H9 (cell line): ENCODE results near the gene ACACA. TPM values are rescaled to one million over a fixed set of nuclear protein-coding genes. Genes with fewer than 3 reads are reported as not detected.

ENCODE experiments used
- DNase-seq: peaks from one replicate; pipeline ENCODE4 v3.0.0-alpha.2; 2017
- H2AFZ ChIP-seq: one replicate; pipeline ENCODE4 v1.6.1; 2013; ENCODE audit warnings: mild to moderate bottlenecking, low read length, control low read depth, moderate library complexity
- H2AK5ac ChIP-seq: 2 replicates; pipeline ENCODE4 v1.6.1; 2013; ENCODE audit warnings: low read length, control low read depth, mixed read lengths; ENCODE audit not compliant: insufficient read length
- H2BK120ac ChIP-seq: one replicate; pipeline ENCODE4 v1.6.1; 2013; ENCODE audit warnings: low read depth, mild to moderate bottlenecking, low read length, control low read depth, inconsistent platforms; ENCODE audit not compliant: poor library complexity, severe bottlenecking
- H2BK12ac ChIP-seq: 2 replicates; pipeline ENCODE4 v1.6.1; 2013; ENCODE audit warnings: low read length, control low read depth, mixed read lengths, low read depth; ENCODE audit not compliant: insufficient read length
- H2BK15ac ChIP-seq: 2 replicates; pipeline ENCODE4 v1.6.1; 2013; ENCODE audit warnings: low read depth, low read length, control low read depth
- H2BK20ac ChIP-seq: one replicate; pipeline ENCODE4 v1.6.1; 2013; ENCODE audit warnings: low read depth, mild to moderate bottlenecking, low read length, control low read depth, inconsistent platforms; ENCODE audit not compliant: poor library complexity, severe bottlenecking
- H2BK5ac ChIP-seq: 2 replicates; pipeline ENCODE4 v1.6.1; 2013; ENCODE audit warnings: low read length, control low read depth, mixed read lengths; ENCODE audit not compliant: insufficient read length
- H3K14ac ChIP-seq: 2 replicates; pipeline ENCODE4 v1.6.1; 2013; ENCODE audit warnings: low read length, control low read depth; ENCODE audit not compliant: insufficient read depth
- H3K18ac ChIP-seq: 2 replicates; pipeline ENCODE4 v1.6.1; 2013; ENCODE audit warnings: low read depth, mild to moderate bottlenecking, mixed read lengths, low read length, control low read depth; ENCODE audit not compliant: insufficient read length
- H3K23ac ChIP-seq: 2 replicates; pipeline ENCODE4 v1.6.1; 2013; ENCODE audit warnings: low read length, control low read depth, mixed read lengths, low read depth; ENCODE audit not compliant: insufficient read length
- H3K23me2 ChIP-seq: 2 replicates; pipeline ENCODE4 v1.6.1; 2013; ENCODE audit warnings: low read depth, mild to moderate bottlenecking, mixed read lengths, low read length, control low read depth; ENCODE audit not compliant: insufficient read length, poor library complexity, severe bottlenecking
- H3K27ac ChIP-seq: 2 replicates; pipeline ENCODE4 v1.5.1; 2013; ENCODE audit warnings: low read length, control low read depth, mixed read lengths, low read depth; ENCODE audit not compliant: insufficient read length
- H3K27me3 ChIP-seq: 2 replicates; pipeline ENCODE4 v1.6.1; 2013; ENCODE audit warnings: low read length, control low read depth, inconsistent platforms; ENCODE audit not compliant: insufficient read depth
- H3K4ac ChIP-seq: 2 replicates; pipeline ENCODE4 v1.6.1; 2013; ENCODE audit warnings: low read depth, mild to moderate bottlenecking, control low read depth, inconsistent platforms, low read length, moderate library complexity
- H3K4me1 ChIP-seq: 2 replicates; pipeline ENCODE4 v1.6.1; 2013; ENCODE audit warnings: low read length, control low read depth, inconsistent platforms; ENCODE audit not compliant: insufficient read depth
- H3K4me2 ChIP-seq: 2 replicates; pipeline ENCODE4 v1.6.1; 2013; ENCODE audit warnings: low read length, control low read depth, mixed read lengths; ENCODE audit not compliant: insufficient read length, insufficient read depth
- H3K56ac ChIP-seq: 2 replicates; pipeline ENCODE4 v1.6.1; 2013; ENCODE audit warnings: low read depth, mild to moderate bottlenecking, mixed read lengths, low read length, control low read depth; ENCODE audit not compliant: insufficient read length
- H3K79me1 ChIP-seq: 2 replicates; pipeline ENCODE4 v1.6.1; 2013; ENCODE audit warnings: low read depth, mild to moderate bottlenecking, moderate library complexity, low read length, control low read depth, inconsistent platforms; ENCODE audit not compliant: insufficient read depth, poor library complexity, severe bottlenecking
- H3K79me2 ChIP-seq: 2 replicates; pipeline ENCODE4 v1.6.1; 2013; ENCODE audit warnings: low read length, control low read depth, inconsistent platforms; ENCODE audit not compliant: insufficient read depth
- H3K9ac ChIP-seq: 2 replicates; pipeline ENCODE4 v1.6.1; 2013; ENCODE audit warnings: low read length, control low read depth, mixed read lengths; ENCODE audit not compliant: insufficient read length; ENCODE audit errors: extremely low read depth
- H3K9me3 ChIP-seq: one replicate; pipeline ENCODE4 v1.6.1; 2013; ENCODE audit warnings: low read depth, low read length, inconsistent platforms; ENCODE audit not compliant: control insufficient read depth
- H3T11ph ChIP-seq: one replicate; pipeline ENCODE4 v1.6.1; 2013; ENCODE audit warnings: mild to moderate bottlenecking, low read length, control low read depth, inconsistent platforms
- H4K20me1 ChIP-seq: one replicate; pipeline ENCODE4 v1.6.1; 2013; ENCODE audit not compliant: control insufficient read depth, insufficient read length, insufficient read depth
- H4K5ac ChIP-seq: 2 replicates; pipeline ENCODE4 v1.6.1; 2013; ENCODE audit warnings: low read depth, mild to moderate bottlenecking, mixed read lengths, low read length, control low read depth; ENCODE audit not compliant: insufficient read length
- H4K8ac ChIP-seq: replicated peaks from 2 replicates; pipeline ENCODE4 v1.6.1; 2013; ENCODE audit warnings: low read length, control low read depth, mixed read lengths, low read depth; ENCODE audit not compliant: insufficient read length
- H4K91ac ChIP-seq: 2 replicates; pipeline ENCODE4 v1.6.1; 2013; ENCODE audit warnings: low read depth, mild to moderate bottlenecking, moderate library complexity, mixed read lengths, low read length, control low read depth; ENCODE audit not compliant: insufficient read length
- H3K27ac Mint-ChIP-seq, 3 experiments: 2 replicates in 2 of 3; 3 replicates in 1 of 3; pipeline ENCODE4 v1.8.0; 2020 to 2021; ENCODE audit warnings: mixed read lengths in 3 of 3, mild to moderate bottlenecking in 1 of 3, moderate library complexity in 1 of 3
- H3K27me3 Mint-ChIP-seq: 2 replicates; pipeline ENCODE4 v1.8.0; 2021; ENCODE audit warnings: low read depth, mild to moderate bottlenecking, moderate library complexity, mixed read lengths
- H3K36me3 Mint-ChIP-seq, 3 experiments: 2 replicates in 2 of 3; 3 replicates in 1 of 3; pipeline ENCODE4 v1.8.0; 2020 to 2021; ENCODE audit warnings: low read depth in 3 of 3, mixed read lengths in 3 of 3; ENCODE audit not compliant: insufficient read depth in 1 of 3
- H3K4me1 Mint-ChIP-seq, 2 experiments: 2 replicates each; pipeline ENCODE4 v1.8.0; 2020; ENCODE audit warnings: mixed read lengths in 2 of 2
- H3K4me3 Mint-ChIP-seq, 2 experiments: 2 replicates in 1 of 2; 3 replicates in 1 of 2; pipeline ENCODE4 v1.8.0; 2020 to 2021; ENCODE audit warnings: mild to moderate bottlenecking in 2 of 2, mixed read lengths in 2 of 2, moderate library complexity in 1 of 2
- H3K9me3 Mint-ChIP-seq, 2 experiments: 2 replicates in 1 of 2; 3 replicates in 1 of 2; pipeline ENCODE4 v1.8.0; 2020; ENCODE audit warnings: mild to moderate bottlenecking in 2 of 2, mixed read lengths in 2 of 2, moderate library complexity in 1 of 2
- CTCF ChIP-seq: fragments of 200-600 bp; sonication (generic); conservative IDR thresholded peaks from 3 replicates; pipeline ENCODE4 v1.8.0; 2021; ENCODE audit warnings: antibody characterized with exemption, mild to moderate bottlenecking
- WGBS: extraction: QIAGEN DNeasy Blood & Tissue Kit; methylation state at CpG from one replicate; pipeline ENCODE4 v1.1.7; 2013; ENCODE audit warnings: missing lambda C conversion rate, low lambda C conversion rate, mixed read lengths; ENCODE audit not compliant: insufficient read length; ENCODE audit errors: extremely low coverage; 5-methylcytosine and 5-hydroxymethylcytosine counted together
- total RNA-seq: library from RNA; stranded (reverse); gene quantifications from 2 replicates; pipeline ENCODE4 v1.2.1, GENCODE V29; 2021

The ACACA gene
- total RNA-seq, 1 experiment from 2014 or later: 135 TPM

DNA sequence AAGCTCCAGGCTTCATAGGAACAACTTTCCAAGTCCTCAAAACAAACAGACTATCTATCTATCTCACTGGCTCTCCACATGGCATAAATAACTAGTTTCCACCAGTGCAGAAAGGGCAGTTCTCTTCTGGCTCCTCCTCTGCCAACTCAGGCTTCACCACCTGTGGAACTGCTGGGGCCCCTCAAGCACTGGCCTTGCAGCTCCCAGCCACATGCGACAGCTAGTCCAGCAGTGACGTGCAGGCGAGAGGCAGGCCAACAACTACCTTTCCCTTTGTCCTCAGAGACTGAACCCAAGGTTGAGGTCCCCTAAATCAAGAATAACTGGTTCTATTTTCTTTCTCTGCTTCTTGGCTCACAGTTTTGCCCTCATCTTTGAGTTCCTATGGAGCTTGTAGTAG is 320.3 kb downstream of the ACACA start:
- Histone ChIP-seq H4K8ac (no peak overlapping the region), H2BK12ac (no peak overlapping the region), H4K20me1 (no peaks in the 10 kb centered on the region), H2AK5ac (no peak overlapping the region), H3K79me1 (no peaks in the 10 kb centered on the region), H3K4me2 (no peak overlapping the region), H3K27ac (no peak overlapping the region), H3K23ac (no peak overlapping the region), H3K4me1 (peaks cover 13% of the 10 kb centered on the region), H3K14ac (no peak overlapping the region), H3T11ph (no peak overlapping the region), H2BK20ac (no peak overlapping the region), H4K91ac (no peak overlapping the region), H4K5ac (no peak overlapping the region), H2BK120ac (no peak overlapping the region), H3K18ac (no peak overlapping the region), H3K23me2 (no peaks in the 10 kb centered on the region), H3K9me3 (no peaks in the 10 kb centered on the region), H3K27me3 (no peaks in the 10 kb centered on the region), H3K56ac (no peak overlapping the region), H3K9ac (no peak overlapping the region), H2BK15ac (no peak overlapping the region), H2AFZ (no peak overlapping the region), H3K4ac (no peak overlapping the region), H2BK5ac (no peak overlapping the region), H3K79me2 (no peaks in the 10 kb centered on the region)
- Mint-ChIP-seq H3K27ac (no peak overlapping the region), H3K9me3 (no peaks in the 10 kb centered on the region), H3K4me1 (peaks cover 41 to 47% of the 10 kb centered on the region in 2 experiments), H3K36me3 (peaks cover 35 to 55% (median 40%) of the 10 kb centered on the region in 3 experiments; a peak in 6 of 7 replicates), H3K4me3 (no peak overlapping the region), H3K27me3 (no peaks in the 10 kb centered on the region; the same call in 1 of the 2 replicates)
- no peak for TF ChIP-seq CTCF
- no peak for DNase-seq
- no CpG with 5 or more reads among the region's 3 CpGs for WGBS
